Adipose tissue (tissue), 3 donors: Measurements from ENCODE around the gene A3GALT2. TPM values are rescaled to one million over a fixed set of nuclear protein-coding genes. Genes with fewer than 3 reads are reported as not detected.
"Not testable (repeated sequence)": the region's sequence is repeated elsewhere in the genome, so short reads cannot be mapped to it uniquely, and the experiment has no call there.

ENCODE experiments used
- H3K27ac ChIP-seq: one replicate; pipeline ENCODE4 v1.5.1; 2013; ENCODE audit warnings: low read depth, low read length
- WGBS, 3 donors: extraction: QIAGEN DNeasy Blood & Tissue Kit; methylation state at CpG; one replicate each; pipeline ENCODE4 v1.1.7; 2013; 5-methylcytosine and 5-hydroxymethylcytosine counted together
- polyA plus RNA-seq, 3 donors: library from polyadenylated mRNA; stranded (reverse); fragments of 200-250 nt; gene quantifications; one replicate each; pipeline ENCODE4 v1.2.3, GENCODE V29; 2013
- donor health status: healthy with polysubstance abuse.
- donor health status: Bipolar disorder and iron deficiency.
- donor health status: healthy.

The A3GALT2 gene
- polyA plus RNA-seq, 3 donors, result 0.25 TPM; not detected in 2

GRCh38 chr1:33323663-33324477 lies 3.0 kb upstream of the A3GALT2 start:
- H3K27ac ChIP-seq, result no peak overlapping the region
- WGBS, 3 donors, result 74 to 85% (median 78%) methylated on average over 14 of the region's 14 CpGs

- no peak overlapping the region for H3K27ac ChIP-seq
- WGBS, 3 donors, result 85 to 88% (median 86%) methylated on average over 10 of the region's 10 CpGs
Observed at GRCh38 chr1:33322870-33323585, 2.1 kb upstream of the A3GALT2 start.

- WGBS, 3 donors, result 76 to 85% (median 77%) methylated on average over 6 of the region's 6 CpGs
- H3K27ac ChIP-seq, result no peak overlapping the region
Observed at GRCh38 chr1:33322109-33322508, 1.2 kb upstream of the A3GALT2 start.

- 56 to 90% (median 89%) methylated on average over 5 of the region's 5 CpGs for WGBS, 3 donors
- no peak overlapping the region for H3K27ac ChIP-seq
Observed at GRCh38 chr1:33321178-33321577, 280 bp upstream of the A3GALT2 start.

- 79 to 85% (median 80%) methylated on average over 12 of the region's 12 CpGs for WGBS, 3 donors
- no peak overlapping the region for H3K27ac ChIP-seq
Observed at GRCh38 chr1:33319949-33320618, 814 bp downstream of the A3GALT2 start.

- 88 to 92% (median 91%) methylated on average over 9 of the region's 9 CpGs for WGBS, 3 donors
Observed at GRCh38 chr1:33319186-33319948, 1.5 kb downstream of the A3GALT2 start.

GRCh38 chr1:33317946-33318345 lies 3.0 kb downstream of the A3GALT2 start:
- 57 to 63% (median 60%) methylated on average over 6 of the region's 6 CpGs for WGBS, 3 donors
- no peak overlapping the region for H3K27ac ChIP-seq

More at GRCh38 chr1:33319186-33319948, 1.5 kb downstream of the A3GALT2 start:
- H3K27ac ChIP-seq, result no peak overlapping the region

- H3K27ac ChIP-seq, result no peak overlapping the region
- WGBS, 3 donors, result 35 to 82% (median 38%) methylated on average over 1 of the region's 1 CpG
Observed at GRCh38 chr1:33317354-33317753, 3.5 kb downstream of the A3GALT2 start.

GRCh38 chr1:33316601-33317000 lies 4.3 kb downstream of the A3GALT2 start:
- WGBS, 3 donors, result 80 to 88% (median 86%) methylated on average over 2 of the region's 2 CpGs

GRCh38 chr1:33314416-33314815 lies 6.5 kb downstream of the A3GALT2 start:
- 91 to 94% (median 91%) methylated on average over 9 of the region's 9 CpGs for WGBS, 3 donors
- no peak overlapping the region for H3K27ac ChIP-seq

More at GRCh38 chr1:33316601-33317000, 4.3 kb downstream of the A3GALT2 start:
- H3K27ac ChIP-seq, result no peak overlapping the region

- H3K27ac ChIP-seq, result no peak overlapping the region
- 77 to 91% (median 82%) methylated on average over 5 of the region's 5 CpGs for WGBS, 3 donors
Observed at GRCh38 chr1:33312413-33312749, 8.5 kb downstream of the A3GALT2 start.

GRCh38 chr1:33311706-33312412 lies 9.0 kb downstream of the A3GALT2 start:
- WGBS, 3 donors, result 92 to 96% (median 93%) methylated on average over 7 of the region's 7 CpGs
- no peak overlapping the region for H3K27ac ChIP-seq

GRCh38 chr1:33310702-33311101 lies 10.2 kb downstream of the A3GALT2 start:
- no peak overlapping the region for H3K27ac ChIP-seq

GRCh38 chr1:33309351-33309750 lies 11.5 kb downstream of the A3GALT2 start:
- 92 to 98% (median 97%) methylated on average over 25 to 31 of the region's 32 CpGs for WGBS, 3 donors
- not testable (repeated sequence) for H3K27ac ChIP-seq

More at GRCh38 chr1:33310702-33311101, 10.2 kb downstream of the A3GALT2 start:
- 68 to 94% (median 76%) methylated on average over 8 of the region's 8 CpGs for WGBS, 3 donors

GRCh38 chr1:33307494-33307864 lies 13.4 kb downstream of the A3GALT2 start:
- WGBS, 3 donors, result 88 to 94% (median 88%) methylated on average over 3 to 5 of the region's 5 CpGs

GRCh38 chr1:33306653-33307493 lies 14.0 kb downstream of the A3GALT2 start:
- no peak overlapping the region for H3K27ac ChIP-seq
- WGBS, 3 donors, result 14 to 16% (median 15%) methylated on average over 99 to 113 of the region's 113 CpGs

More at GRCh38 chr1:33307494-33307864, 13.4 kb downstream of the A3GALT2 start:
- no peak overlapping the region for H3K27ac ChIP-seq
